ENCODE measurements around the gene MAPK4. TPM values are rescaled to one million over a fixed set of nuclear protein-coding genes. Genes with fewer than 3 reads are reported as not detected.

Gene MAPK4
- total RNA-seq, 2 donors from 2014 or later, result not detected

- no peak overlapping the region for H3K4me3 Mint-ChIP-seq
- DNase-seq (ENCODE audit: low spot score) (no peak), ATAC-seq (no peak)
- peaks cover 3 to 14% of the 10 kb centered on the region in 2 donors for H3K27me3 Mint-ChIP-seq
- H3K27ac Mint-ChIP-seq, result no peak overlapping the region
- H3K36me3 Mint-ChIP-seq, result no peaks in the 10 kb centered on the region
- peaks cover under 1% of the 10 kb centered on the region for H3K9me3 Mint-ChIP-seq
- H3K4me1 Mint-ChIP-seq (ENCODE audit: low read depth in 2 of 2), result no peaks in the 10 kb centered on the region
These were observed 161.1 kb downstream of the MAPK4 start for GRCh38 chr18:50721006-50721405.

DNA sequence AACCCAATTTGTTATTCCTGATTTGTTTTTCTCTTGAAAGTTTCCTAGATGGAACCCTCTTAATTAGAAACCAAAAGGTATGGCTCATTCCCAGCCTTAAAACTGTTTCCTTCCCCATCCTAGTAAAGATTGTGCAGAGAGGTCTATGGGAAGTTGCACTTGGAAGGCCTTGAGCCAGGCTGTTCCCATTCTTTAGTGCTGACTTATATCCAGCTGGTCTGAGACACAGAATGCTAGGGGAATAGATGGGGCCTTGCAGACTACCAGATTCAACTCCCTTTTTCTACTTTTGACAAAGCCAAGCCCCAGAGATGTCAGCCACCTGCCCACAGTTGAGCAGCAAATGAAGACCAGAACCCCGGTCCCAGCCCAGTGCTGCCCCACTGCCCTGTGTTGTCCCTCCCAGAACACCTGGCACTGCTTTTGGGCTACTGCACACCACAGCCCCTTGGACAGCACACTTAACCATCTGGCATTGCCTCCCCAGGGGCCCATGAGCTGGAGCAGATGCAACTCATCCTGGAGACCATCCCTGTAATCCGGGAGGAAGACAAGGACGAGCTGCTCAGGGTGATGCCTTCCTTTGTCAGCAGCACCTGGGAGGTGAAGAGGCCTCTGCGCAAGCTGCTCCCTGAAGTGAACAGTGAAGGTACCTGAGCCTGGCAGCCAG, 161.7 kb downstream of the MAPK4 start:
- H3K27me3 Mint-ChIP-seq, result peaks cover 3 to 13% of the 10 kb centered on the region in 2 donors
- DNase-seq (ENCODE audit: low spot score) (no peak), ATAC-seq (peak in 1 of 2 donors; percentile 28)
- H3K9me3 Mint-ChIP-seq, result no peaks in the 10 kb centered on the region
- no peak overlapping the region for H3K27ac Mint-ChIP-seq
- no peaks in the 10 kb centered on the region for H3K36me3 Mint-ChIP-seq
- no peaks in the 10 kb centered on the region for H3K4me1 Mint-ChIP-seq (ENCODE audit: low read depth in 2 of 2)
- H3K4me3 Mint-ChIP-seq, result no peak overlapping the region

GRCh38 chr18:50722311-50722710, 162.4 kb downstream of the MAPK4 start:
- H3K4me3 Mint-ChIP-seq, result no peak overlapping the region
- no peaks in the 10 kb centered on the region for H3K9me3 Mint-ChIP-seq
- H3K27ac Mint-ChIP-seq, result no peak overlapping the region
- ATAC-seq (no peak), DNase-seq (ENCODE audit: low spot score) (no peak)
- no peaks in the 10 kb centered on the region for H3K36me3 Mint-ChIP-seq
- H3K4me1 Mint-ChIP-seq (ENCODE audit: low read depth in 2 of 2), result no peaks in the 10 kb centered on the region
- H3K27me3 Mint-ChIP-seq, result peaks cover 5 to 7% of the 10 kb centered on the region in 2 donors

DNA sequence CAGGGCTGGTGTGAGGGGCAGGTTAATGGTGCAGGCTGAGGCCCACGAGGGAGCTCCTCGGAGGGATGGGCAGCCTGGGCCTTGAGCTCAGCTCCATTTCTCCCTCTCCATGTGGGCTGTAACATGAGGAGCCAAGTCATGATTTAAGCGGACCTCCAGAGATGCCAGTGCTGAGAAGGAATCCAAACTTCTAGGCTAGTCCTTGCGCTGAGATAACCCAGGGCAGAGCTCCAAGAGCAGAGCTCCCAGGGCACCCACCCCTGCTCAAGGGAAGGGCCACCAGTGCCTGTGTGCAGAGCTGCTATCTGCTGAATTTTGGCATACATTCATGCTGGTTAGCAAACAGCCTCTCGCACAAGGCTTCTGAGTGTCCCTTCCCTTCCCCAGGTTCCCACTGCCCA, 164.9 kb downstream of the MAPK4 start:
- Mint-ChIP-seq H3K27me3 (peaks cover 5 to 7% of the 10 kb centered on the region in 2 donors), H3K27ac (no peak overlapping the region), H3K9me3 (no peaks in the 10 kb centered on the region), H3K36me3 (no peaks in the 10 kb centered on the region), H3K4me1 (ENCODE audit: low read depth in 2 of 2) (no peaks in the 10 kb centered on the region), H3K4me3 (no peak overlapping the region)
- no peak for DNase-seq (ENCODE audit: low spot score)
- ATAC-seq, result no peak

DNA sequence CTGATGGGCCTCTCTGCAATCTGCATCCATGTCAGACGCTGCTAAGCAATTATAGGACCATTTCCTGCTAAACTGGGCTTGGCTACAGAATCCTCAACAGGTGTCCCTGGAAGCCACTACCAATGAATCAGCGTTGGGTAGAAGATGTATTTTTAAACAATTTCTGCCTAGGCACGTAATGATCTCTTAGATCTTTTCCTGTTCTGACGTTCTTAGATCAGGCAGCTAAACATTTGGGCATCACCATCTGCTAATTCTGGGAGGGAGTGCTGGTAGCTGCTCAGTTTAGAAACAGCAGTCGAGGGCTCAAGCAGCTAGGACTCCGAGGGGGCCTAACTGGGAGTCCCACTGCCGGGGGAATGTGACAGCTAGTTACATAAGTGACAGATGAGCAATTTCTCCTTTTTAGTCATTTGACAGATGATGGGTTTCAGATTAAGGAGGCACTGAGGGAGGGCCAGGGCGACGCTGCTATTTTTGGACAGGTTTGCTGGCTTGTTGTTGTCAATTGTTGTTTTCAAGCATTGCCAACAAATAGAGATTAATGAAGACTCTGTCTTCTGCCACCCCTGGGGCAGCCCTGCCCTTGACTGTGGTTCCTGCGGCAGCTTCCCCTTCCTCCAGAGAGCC, 167.2 kb downstream of the MAPK4 start:
- ATAC-seq (peak in 1 of 2 donors; percentile 41), DNase-seq (ENCODE audit: low spot score) (no peak)
- Mint-ChIP-seq H3K9me3 (no peaks in the 10 kb centered on the region), H3K4me1 (ENCODE audit: low read depth in 2 of 2) (no peaks in the 10 kb centered on the region), H3K27ac (no peak overlapping the region), H3K4me3 (no peak overlapping the region), H3K27me3 (peaks cover 7 to 10% of the 10 kb centered on the region in 2 donors), H3K36me3 (no peaks in the 10 kb centered on the region)

- peaks cover 7 to 10% of the 10 kb centered on the region in 2 donors for H3K27me3 Mint-ChIP-seq
- H3K4me1 Mint-ChIP-seq (ENCODE audit: low read depth in 2 of 2), result no peaks in the 10 kb centered on the region
- DNase-seq (ENCODE audit: low spot score) (no peak), ATAC-seq (no peak)
- H3K9me3 Mint-ChIP-seq, result no peaks in the 10 kb centered on the region
- H3K36me3 Mint-ChIP-seq, result no peaks in the 10 kb centered on the region
- no peak overlapping the region for H3K4me3 Mint-ChIP-seq
- H3K27ac Mint-ChIP-seq, result no peak overlapping the region
These were observed 168.0 kb downstream of the MAPK4 start for GRCh38 chr18:50727721-50728471.

- Mint-ChIP-seq H3K9me3 (no peaks in the 10 kb centered on the region), H3K4me1 (ENCODE audit: low read depth in 2 of 2) (no peaks in the 10 kb centered on the region), H3K27ac (no peak overlapping the region), H3K27me3 (peaks cover 7 to 10% of the 10 kb centered on the region in 2 donors), H3K36me3 (no peaks in the 10 kb centered on the region), H3K4me3 (no peak overlapping the region)
- DNase-seq (ENCODE audit: low spot score) (no peak), ATAC-seq (no peak)
These were observed 169.5 kb downstream of the MAPK4 start for GRCh38 chr18:50729376-50729775.

- Mint-ChIP-seq H3K4me3 (no peak overlapping the region), H3K27ac (no peak overlapping the region), H3K9me3 (no peaks in the 10 kb centered on the region), H3K36me3 (no peaks in the 10 kb centered on the region), H3K4me1 (ENCODE audit: low read depth in 2 of 2) (no peaks in the 10 kb centered on the region), H3K27me3 (peaks cover 7 to 10% of the 10 kb centered on the region in 2 donors)
- ATAC-seq (no peak), DNase-seq (ENCODE audit: low spot score) (no peak)
These were observed 170.1 kb downstream of the MAPK4 start for GRCh38 chr18:50729986-50730385.

- Mint-ChIP-seq H3K9me3 (no peaks in the 10 kb centered on the region), H3K4me3 (no peak overlapping the region), H3K27me3 (peaks cover 0 to 5% of the 10 kb centered on the region in 2 donors), H3K27ac (no peak overlapping the region), H3K4me1 (ENCODE audit: low read depth in 2 of 2) (no peaks in the 10 kb centered on the region), H3K36me3 (no peaks in the 10 kb centered on the region)
- ATAC-seq, result no peak
- no peak for DNase-seq (ENCODE audit: low spot score)
These were observed 174.5 kb downstream of the MAPK4 start for GRCh38 chr18:50734342-50734741.

- ATAC-seq (no peak), DNase-seq (ENCODE audit: low spot score) (no peak)
- no peak overlapping the region for H3K4me3 Mint-ChIP-seq
- no peaks in the 10 kb centered on the region for H3K4me1 Mint-ChIP-seq (ENCODE audit: low read depth in 2 of 2)
- no peaks in the 10 kb centered on the region for H3K9me3 Mint-ChIP-seq
- peaks cover 0 to 5% of the 10 kb centered on the region in 2 donors for H3K27me3 Mint-ChIP-seq
- H3K27ac Mint-ChIP-seq, result no peak overlapping the region
- H3K36me3 Mint-ChIP-seq, result no peaks in the 10 kb centered on the region
These were observed 175.0 kb downstream of the MAPK4 start for GRCh38 chr18:50734886-50735285.

DNA sequence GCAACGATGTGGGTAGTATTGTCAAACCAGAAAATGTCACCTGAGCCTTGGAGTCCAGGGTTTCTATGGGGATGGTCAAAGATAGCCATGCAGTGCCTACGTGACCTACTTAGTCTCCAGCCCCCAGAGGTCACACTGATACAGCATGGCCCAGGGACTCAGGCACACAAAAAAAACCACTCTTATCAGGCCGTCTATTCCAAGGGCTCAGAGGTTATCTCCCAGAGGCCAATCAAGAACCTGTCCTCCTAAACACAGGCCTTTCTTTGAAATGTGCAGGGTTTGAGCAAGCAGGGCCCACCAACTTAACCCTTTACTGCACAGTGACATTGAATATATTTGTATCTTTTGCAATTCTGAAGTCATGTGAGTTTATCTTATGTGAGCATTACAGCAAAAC, 177.2 kb downstream of the MAPK4 start:
- ATAC-seq (no peak), DNase-seq (ENCODE audit: low spot score) (no peak)
- Mint-ChIP-seq H3K4me3 (no peak overlapping the region), H3K4me1 (ENCODE audit: low read depth in 2 of 2) (no peaks in the 10 kb centered on the region), H3K27me3 (no peaks in the 10 kb centered on the region), H3K36me3 (no peaks in the 10 kb centered on the region), H3K9me3 (no peaks in the 10 kb centered on the region), H3K27ac (no peak overlapping the region)

GRCh38 chr18:50738098-50738757, 178.3 kb downstream of the MAPK4 start:
- ATAC-seq (no peak), DNase-seq (ENCODE audit: low spot score) (no peak)
- Mint-ChIP-seq H3K4me3 (no peak overlapping the region), H3K4me1 (ENCODE audit: low read depth in 2 of 2) (no peaks in the 10 kb centered on the region), H3K27me3 (peaks cover 0 to under 1% of the 10 kb centered on the region in 2 donors), H3K9me3 (no peaks in the 10 kb centered on the region), H3K36me3 (no peaks in the 10 kb centered on the region), H3K27ac (no peak overlapping the region)

GRCh38 chr18:50742952-50743351, 183.1 kb downstream of the MAPK4 start:
- no peak for ATAC-seq
- Mint-ChIP-seq H3K4me1 (ENCODE audit: low read depth in 2 of 2) (no peaks in the 10 kb centered on the region), H3K27me3 (peaks cover 13 to 21% of the 10 kb centered on the region in 2 donors), H3K27ac (no peak overlapping the region), H3K4me3 (no peak overlapping the region), H3K9me3 (no peaks in the 10 kb centered on the region), H3K36me3 (no peaks in the 10 kb centered on the region)
- no peak for DNase-seq (ENCODE audit: low spot score)

GRCh38 chr18:50744253-50744652, 184.4 kb downstream of the MAPK4 start:
- no peaks in the 10 kb centered on the region for H3K9me3 Mint-ChIP-seq

More at GRCh38 chr18:50744253-50744652, 184.4 kb downstream of the MAPK4 start:
- Mint-ChIP-seq H3K4me3 (no peak overlapping the region), H3K4me1 (ENCODE audit: low read depth in 2 of 2) (no peaks in the 10 kb centered on the region), H3K27me3 (peaks cover 13 to 21% of the 10 kb centered on the region in 2 donors), H3K36me3 (no peaks in the 10 kb centered on the region), H3K27ac (no peak overlapping the region)
- DNase-seq (ENCODE audit: low spot score) (no peak), ATAC-seq (no peak)

All from natural killer cell treated with Interleukin-12 subunit alpha and Interleukin-12 subunit beta and Interleukin-15 and Interleukin-18, amount 100 ng/mL, for 72 hours (primary cell).